DND-41 (cell line): Measurements from ENCODE around the gene ZNF426.

Source experiments
- CTCF ChIP-seq: IDR thresholded peaks from 2 replicates; pipeline ENCODE4 v1.5.1; 2012; ENCODE audit warnings: borderline replicate concordance, low read length, moderate library complexity, mild to moderate bottlenecking; ENCODE audit not compliant: poor library complexity, severe bottlenecking; ENCODE audit errors: extremely low read depth
- EZH2 ChIP-seq: IDR thresholded peaks from 3 replicates; pipeline ENCODE4 v1.6.1; 2012; ENCODE audit warnings: borderline replicate concordance, low read depth, mild to moderate bottlenecking, moderate library complexity, low read length, inconsistent platforms; ENCODE audit not compliant: severe bottlenecking

- TF ChIP-seq CTCF (no peak), EZH2 (no peak)
Observed at GRCh38 chr19:9487016-9487415, 51.4 kb downstream of the ZNF426 start.
